Neutrophil (primary cell): ENCODE data around the gene LRMDA.

Experiments
- H3K27ac ChIP-seq: fragments of 200-600 bp; sonication (generic); 2 replicates; pipeline ENCODE4 v1.5.1; 2016; ENCODE audit warnings: mild to moderate bottlenecking, moderate library complexity
- H3K27me3 ChIP-seq: fragments of 200-600 bp; sonication (generic); 2 replicates; pipeline ENCODE4 v1.6.0; 2016; ENCODE audit warnings: mild to moderate bottlenecking
- H3K36me3 ChIP-seq: fragments of 200-600 bp; sonication (generic); 2 replicates; pipeline ENCODE4 v1.5.1; 2017
- H3K4me1 ChIP-seq, 2 experiments: fragments of 200-600 bp in 1 of 2; sonication (generic) in 1 of 2; 1 replicate in 1 of 2; 2 replicates in 1 of 2; pipeline versions ENCODE4 v1.5.1 to v1.6.1; 2013 to 2016; ENCODE audit warnings: low read depth in 1 of 2, low read length in 1 of 2, mild to moderate bottlenecking in 1 of 2, moderate library complexity in 1 of 2; ENCODE audit not compliant: control insufficient read depth in 1 of 2, insufficient read depth in 1 of 2
- H3K4me3 ChIP-seq, 2 experiments: fragments of 200-600 bp in 1 of 2; sonication (generic) in 1 of 2; 1 replicate in 1 of 2; 2 replicates in 1 of 2; pipeline ENCODE4 v1.5.1; 2013 to 2016; ENCODE audit warnings: low read depth in 1 of 2, low read length in 1 of 2, mild to moderate bottlenecking in 1 of 2, moderate library complexity in 1 of 2
- H3K9me3 ChIP-seq: fragments of 200-600 bp; sonication (generic); 2 replicates; pipeline ENCODE4 v1.5.1; 2016
- TF ChIP-seq, protein P1 (sequence below): fragments of 200-600 bp; sonication (generic); IDR thresholded peaks from 2 replicates; pipeline ENCODE4 v1.5.1; 2016; ENCODE audit warnings: antibody characterized with exemption

Gene LRMDA

DNA sequence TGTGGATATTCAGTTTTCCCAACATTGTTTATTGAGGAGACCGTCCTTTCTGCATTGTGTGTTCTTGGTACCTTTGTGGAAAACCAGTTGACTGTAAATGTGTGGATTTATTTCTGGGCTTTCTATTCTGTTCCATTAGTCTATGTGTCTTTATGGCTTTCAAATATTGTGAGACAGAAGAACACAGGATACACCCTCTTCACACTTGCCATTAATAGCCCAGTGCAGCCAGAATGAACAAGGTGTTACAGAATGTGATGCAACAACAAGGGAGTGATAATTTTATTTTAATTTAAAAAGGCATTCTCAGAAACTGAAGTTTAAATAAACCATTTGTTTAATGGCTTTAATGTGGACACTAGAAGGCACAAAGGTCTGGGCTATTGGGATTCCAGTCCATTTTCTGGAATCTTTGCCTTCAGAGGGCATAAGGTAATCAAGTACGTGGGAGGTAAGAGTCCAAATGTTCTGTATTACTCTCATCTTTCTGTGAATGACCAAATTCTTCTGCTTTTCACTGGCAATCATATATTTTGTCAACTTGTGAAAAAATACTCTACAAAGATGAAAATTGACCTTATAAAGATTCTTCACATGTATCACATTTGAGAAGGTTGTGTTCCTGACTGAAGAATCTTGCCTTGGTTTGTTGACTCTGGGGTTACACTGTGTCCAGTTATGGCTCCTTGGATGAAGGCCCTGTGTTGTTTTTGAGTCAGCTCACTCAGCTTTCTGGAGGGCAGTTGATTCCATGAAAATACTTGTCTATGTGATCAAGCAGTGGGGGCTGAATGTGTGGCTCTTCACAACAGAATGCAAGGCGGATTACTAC is 962.7 kb downstream of the LRMDA start:
- H3K36me3 ChIP-seq: no peaks in the 10 kb centered on the region
- H3K4me3 ChIP-seq: no peak overlapping the region
- no peaks in the 10 kb centered on the region for H3K27me3 ChIP-seq
- no peaks in the 10 kb centered on the region for H3K4me1 ChIP-seq
- H3K9me3 ChIP-seq: no peaks in the 10 kb centered on the region
- TF ChIP-seq, protein P1, sequence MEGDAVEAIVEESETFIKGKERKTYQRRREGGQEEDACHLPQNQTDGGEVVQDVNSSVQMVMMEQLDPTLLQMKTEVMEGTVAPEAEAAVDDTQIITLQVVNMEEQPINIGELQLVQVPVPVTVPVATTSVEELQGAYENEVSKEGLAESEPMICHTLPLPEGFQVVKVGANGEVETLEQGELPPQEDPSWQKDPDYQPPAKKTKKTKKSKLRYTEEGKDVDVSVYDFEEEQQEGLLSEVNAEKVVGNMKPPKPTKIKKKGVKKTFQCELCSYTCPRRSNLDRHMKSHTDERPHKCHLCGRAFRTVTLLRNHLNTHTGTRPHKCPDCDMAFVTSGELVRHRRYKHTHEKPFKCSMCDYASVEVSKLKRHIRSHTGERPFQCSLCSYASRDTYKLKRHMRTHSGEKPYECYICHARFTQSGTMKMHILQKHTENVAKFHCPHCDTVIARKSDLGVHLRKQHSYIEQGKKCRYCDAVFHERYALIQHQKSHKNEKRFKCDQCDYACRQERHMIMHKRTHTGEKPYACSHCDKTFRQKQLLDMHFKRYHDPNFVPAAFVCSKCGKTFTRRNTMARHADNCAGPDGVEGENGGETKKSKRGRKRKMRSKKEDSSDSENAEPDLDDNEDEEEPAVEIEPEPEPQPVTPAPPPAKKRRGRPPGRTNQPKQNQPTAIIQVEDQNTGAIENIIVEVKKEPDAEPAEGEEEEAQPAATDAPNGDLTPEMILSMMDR: no peak
- H3K27ac ChIP-seq: no peak overlapping the region

DNA sequence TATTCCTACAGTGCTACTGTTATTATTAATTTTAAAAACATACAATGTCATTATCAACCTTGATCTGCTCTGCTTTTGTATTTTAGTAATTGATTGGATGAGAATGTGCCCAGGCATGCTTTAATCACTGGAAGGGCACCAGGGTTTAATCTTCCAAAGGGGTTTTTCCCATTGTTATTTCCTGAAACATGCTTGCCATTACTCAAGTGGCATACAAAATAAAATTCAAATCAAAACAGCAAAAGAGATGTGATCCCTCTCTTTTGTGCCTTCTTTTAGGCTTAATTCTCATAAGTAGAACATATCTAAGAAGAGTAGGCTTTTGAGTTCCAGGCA is 963.3 kb downstream of the LRMDA start:
- Histone ChIP-seq H3K4me3 (no peak overlapping the region), H3K27ac (no peak overlapping the region)
- TF ChIP-seq, protein P1: no peak

GRCh38 chr10:76395251-76395650 is 963.8 kb downstream of the LRMDA start:
- TF ChIP-seq, protein P1: no peak
- Histone ChIP-seq H3K9me3 (no peaks in the 10 kb centered on the region), H3K4me1 (no peaks in the 10 kb centered on the region)

More for the DNA sequence above, 963.3 kb downstream of the LRMDA start:
- Histone ChIP-seq H3K27me3 (no peaks in the 10 kb centered on the region), H3K9me3 (no peaks in the 10 kb centered on the region), H3K4me1 (no peaks in the 10 kb centered on the region), H3K36me3 (no peaks in the 10 kb centered on the region)

GRCh38 chr10:76396134-76396533 is 964.7 kb downstream of the LRMDA start:
- Histone ChIP-seq H3K27ac (no peak overlapping the region), H3K4me3 (no peak overlapping the region), H3K9me3 (no peaks in the 10 kb centered on the region), H3K27me3 (no peaks in the 10 kb centered on the region), H3K4me1 (no peaks in the 10 kb centered on the region), H3K36me3 (no peaks in the 10 kb centered on the region)
- TF ChIP-seq, protein P1: no peak

More at GRCh38 chr10:76395251-76395650, 963.8 kb downstream of the LRMDA start:
- Histone ChIP-seq H3K4me3 (no peak overlapping the region), H3K27me3 (no peaks in the 10 kb centered on the region), H3K27ac (no peak overlapping the region), H3K36me3 (no peaks in the 10 kb centered on the region)

GRCh38 chr10:76397181-76398042 is 966.0 kb downstream of the LRMDA start:
- TF ChIP-seq, protein P1: no peak
- no peaks in the 10 kb centered on the region for H3K27me3 ChIP-seq
- H3K4me3 ChIP-seq: no peak overlapping the region
- H3K9me3 ChIP-seq: no peaks in the 10 kb centered on the region
- no peaks in the 10 kb centered on the region for H3K36me3 ChIP-seq
- no peaks in the 10 kb centered on the region for H3K4me1 ChIP-seq
- H3K27ac ChIP-seq: no peak overlapping the region
